Natural killer cell treated with Interleukin-12 subunit alpha and Interleukin-12 subunit beta and Interleukin-15 and Interleukin-18, amount 100 ng/mL, for 72 hours (primary cell): ENCODE results near the gene CEP19. TPM values are rescaled to one million over a fixed set of nuclear protein-coding genes. Genes with fewer than 3 reads are reported as not detected.
"Not testable (repeated sequence)": the region's sequence is repeated elsewhere in the genome, so short reads cannot be mapped to it uniquely, and the experiment has no call there.

Experiments
- ATAC-seq, 2 donors: fragments of 150-1000 bp; cut with Tn5 transposase in 1 of 2; sonication (Bioruptor Pico), chemical (Tn5 transposase) in 1 of 2; 2 replicates each; pipeline ENCODE4 v1.10.0; 2021
- DNase-seq: peaks from one replicate; pipeline ENCODE4 v3.0.0; 2022; ENCODE audit warnings: low spot score
- H3K27ac Mint-ChIP-seq, 2 donors: 1 replicate in 1 of 2; 2 replicates in 1 of 2; pipeline ENCODE4 v1.8.0; 2022; ENCODE audit warnings: mixed read lengths in 2 of 2, mild to moderate bottlenecking in 1 of 2, moderate library complexity in 1 of 2
- H3K27me3 Mint-ChIP-seq, 2 donors: 1 replicate in 1 of 2; 2 replicates in 1 of 2; pipeline ENCODE4 v1.8.0; 2022; ENCODE audit warnings: mixed read lengths in 2 of 2
- H3K36me3 Mint-ChIP-seq: one replicate; pipeline ENCODE4 v1.8.0; 2022; ENCODE audit warnings: mixed read lengths
- H3K4me1 Mint-ChIP-seq, 2 donors: 1 replicate in 1 of 2; 2 replicates in 1 of 2; pipeline ENCODE4 v1.8.0; 2022; ENCODE audit warnings: low read depth in 2 of 2, mixed read lengths in 2 of 2, mild to moderate bottlenecking in 1 of 2
- H3K4me3 Mint-ChIP-seq: one replicate; pipeline ENCODE4 v1.8.0; 2022; ENCODE audit warnings: mixed read lengths
- H3K9me3 Mint-ChIP-seq: 2 replicates; pipeline ENCODE4 v1.8.0; 2022; ENCODE audit warnings: mixed read lengths
- total RNA-seq, 2 donors: library from RNA; stranded (reverse); gene quantifications; one replicate each; pipeline ENCODE4 v1.2.3, GENCODE V29; 2022

CEP19 gene
- total RNA-seq, 2 donors from 2014 or later = 2.3 to 4.2 TPM

DNA sequence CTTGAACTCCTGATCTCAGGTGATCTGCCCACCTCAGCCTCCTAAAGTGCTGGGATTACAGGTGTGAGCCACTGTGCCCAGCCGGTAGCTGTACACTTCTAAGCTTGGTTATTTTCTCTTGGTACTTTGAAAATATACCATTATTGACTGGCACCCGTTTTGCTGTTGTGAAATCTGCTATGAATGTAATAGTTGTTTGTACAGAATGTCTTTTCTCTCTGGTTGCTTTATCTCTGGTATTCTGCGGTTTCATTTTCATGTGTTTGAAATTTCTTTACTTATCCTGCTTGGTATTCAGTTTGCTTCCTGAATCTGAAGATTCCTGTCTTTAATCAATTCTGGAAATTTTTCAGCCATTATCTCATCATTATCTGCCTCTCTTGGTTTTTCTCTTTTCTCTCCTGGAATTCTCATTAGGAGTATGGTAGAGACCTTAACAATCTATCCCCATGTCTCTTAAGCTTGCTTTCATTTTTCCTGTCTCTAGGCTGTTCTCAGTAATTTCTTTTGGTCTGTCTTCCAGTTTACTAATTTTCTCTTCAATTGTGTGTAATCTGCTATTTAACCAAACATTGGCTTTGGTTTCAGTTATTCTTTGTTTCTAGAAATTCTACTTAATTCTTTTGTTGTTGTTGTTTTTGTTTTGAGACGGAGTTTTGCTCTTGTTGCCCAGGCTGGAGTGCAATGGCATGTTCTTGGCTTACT is 24.8 kb upstream of the CEP19 start:
- ATAC-seq = no peak
- Mint-ChIP-seq H3K4me3 (no peak overlapping the region), H3K36me3 (peaks cover 12% of the 10 kb centered on the region), H3K27ac (no peak overlapping the region), H3K27me3 (no peaks in the 10 kb centered on the region), H3K4me1 (peaks cover 20 to 23% of the 10 kb centered on the region in 2 donors), H3K9me3 (no peaks in the 10 kb centered on the region)
- DNase-seq = no peak

- H3K36me3 Mint-ChIP-seq = peaks cover 6% of the 10 kb centered on the region
- H3K4me1 Mint-ChIP-seq = peaks cover 10 to 15% of the 10 kb centered on the region in 2 donors
- no peak for ATAC-seq
- DNase-seq = no peak
- H3K27me3 Mint-ChIP-seq = no peaks in the 10 kb centered on the region
- H3K27ac Mint-ChIP-seq = no peak overlapping the region
- no peaks in the 10 kb centered on the region for H3K9me3 Mint-ChIP-seq
- no peak overlapping the region for H3K4me3 Mint-ChIP-seq
Measured at GRCh38 chr3:196735751-196736150, 23.7 kb upstream of the CEP19 start.

DNA sequence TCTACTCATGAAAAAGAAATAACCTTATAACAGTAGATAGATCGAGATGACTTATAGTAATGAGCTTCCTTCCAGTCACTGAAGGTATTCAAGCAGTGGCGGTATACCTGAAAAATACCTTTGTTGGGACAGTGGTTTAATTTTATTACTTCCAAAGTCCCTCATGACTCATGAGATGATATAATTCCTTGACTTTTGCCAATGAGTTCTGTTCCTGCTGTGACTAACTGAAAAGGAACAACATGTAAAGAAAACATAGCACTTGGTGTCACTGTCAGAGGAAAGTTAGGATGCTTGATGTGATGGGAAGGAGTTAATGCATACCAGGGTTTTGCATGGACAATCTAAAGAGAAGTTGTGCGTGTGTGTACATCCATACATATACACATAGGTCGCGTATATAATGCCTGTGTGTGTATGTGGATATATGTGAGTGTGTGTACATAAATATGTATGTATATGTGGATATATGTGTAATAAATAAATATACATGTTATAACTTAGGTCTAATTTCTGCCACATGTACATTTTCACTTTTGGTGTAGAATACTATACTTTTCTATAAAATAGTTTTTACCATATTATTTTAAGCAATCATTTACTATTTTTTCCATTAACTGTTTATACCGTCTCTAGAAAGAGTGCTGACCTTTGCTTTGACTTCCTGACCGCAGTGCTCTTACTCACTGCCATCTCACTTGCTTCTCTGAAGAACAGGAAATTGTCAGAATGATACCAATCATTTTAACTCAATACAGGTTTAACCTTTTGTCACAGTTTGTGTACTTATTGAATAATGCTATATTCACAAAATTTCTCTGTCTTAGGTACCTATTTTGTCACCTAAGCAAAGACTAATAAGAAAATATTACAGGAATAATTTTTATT is 15.0 kb upstream of the CEP19 start:
- Mint-ChIP-seq H3K36me3 (peaks cover 12% of the 10 kb centered on the region), H3K4me1 (peaks cover 11 to 25% of the 10 kb centered on the region in 2 donors), H3K27ac (peak overlapping the region; percentile 32 to 50), H3K27me3 (no peaks in the 10 kb centered on the region), H3K4me3 (no peak overlapping the region), H3K9me3 (no peaks in the 10 kb centered on the region)
- DNase-seq = no peak
- peak; percentile 75 to 97 for ATAC-seq

- no peak for ATAC-seq
Measured at GRCh38 chr3:196721097-196721496, 9.0 kb upstream of the CEP19 start.

GRCh38 chr3:196717162-196717561 is 5.1 kb upstream of the CEP19 start:
- not testable (repeated sequence) for H3K27ac Mint-ChIP-seq, H3K27me3 Mint-ChIP-seq, ATAC-seq, H3K9me3 Mint-ChIP-seq, DNase-seq, H3K4me3 Mint-ChIP-seq, H3K4me1 Mint-ChIP-seq
- H3K36me3 Mint-ChIP-seq = peaks cover 23% of the 10 kb centered on the region

More at GRCh38 chr3:196721097-196721496, 9.0 kb upstream of the CEP19 start:
- H3K27me3 Mint-ChIP-seq = no peaks in the 10 kb centered on the region
- no peak overlapping the region for H3K4me3 Mint-ChIP-seq
- no peaks in the 10 kb centered on the region for H3K9me3 Mint-ChIP-seq
- no peak overlapping the region for H3K27ac Mint-ChIP-seq
- H3K4me1 Mint-ChIP-seq = peaks cover 3 to 10% of the 10 kb centered on the region in 2 donors
- DNase-seq = no peak
- H3K36me3 Mint-ChIP-seq = peaks cover 29% of the 10 kb centered on the region

DNA sequence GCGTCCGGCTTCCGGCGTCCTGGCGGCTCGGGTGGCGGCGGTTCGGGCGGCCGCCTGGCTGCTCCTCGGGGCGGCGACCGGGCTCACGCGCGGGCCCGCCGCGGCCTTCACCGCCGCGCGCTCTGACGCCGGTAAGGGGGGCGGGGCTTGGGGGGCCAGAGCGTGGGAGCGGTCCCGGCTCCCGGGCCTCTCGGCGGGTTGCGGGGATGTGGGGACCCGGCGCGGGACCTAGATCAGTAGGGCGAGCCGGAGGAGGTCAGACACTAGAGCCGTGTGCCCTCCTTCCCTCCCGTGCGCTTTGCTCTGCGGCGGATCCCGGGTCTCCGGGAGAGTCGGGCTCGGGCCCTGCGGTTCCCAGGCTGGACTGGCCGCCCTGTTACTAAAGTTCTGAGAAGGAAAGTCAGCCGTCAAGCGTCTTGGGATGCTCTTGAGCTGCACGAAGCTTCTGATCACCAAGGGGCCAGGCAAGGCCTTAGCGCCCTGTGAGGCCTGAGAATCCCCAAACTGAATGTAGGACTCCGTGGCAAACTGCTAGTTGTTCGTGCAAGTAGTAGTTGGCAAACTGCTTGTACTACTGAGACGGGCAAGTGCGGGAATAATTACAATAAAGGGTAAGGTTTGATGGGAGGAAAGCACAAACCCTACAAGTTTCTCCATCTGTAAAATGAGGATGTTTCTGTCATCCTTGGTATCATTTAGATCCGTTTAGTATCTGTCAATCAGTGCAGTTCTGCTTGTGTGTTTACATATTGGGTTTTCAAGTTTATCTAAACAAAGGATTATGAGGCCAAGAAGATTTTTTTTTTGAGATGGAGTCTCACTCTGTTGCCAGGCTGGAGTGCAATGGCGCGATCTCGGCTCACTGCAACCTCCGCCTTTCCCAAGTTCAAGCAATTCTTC is 714 bp upstream of the CEP19 start:
- Mint-ChIP-seq H3K4me3 (peak overlapping the region; percentile 86), H3K36me3 (no peaks in the 10 kb centered on the region), H3K9me3 (no peaks in the 10 kb centered on the region), H3K27ac (peak overlapping the region; percentile 74 to 76), H3K27me3 (no peaks in the 10 kb centered on the region), H3K4me1 (peaks cover 11 to 18% of the 10 kb centered on the region in 2 donors)
- DNase-seq = no peak
- ATAC-seq = peak; percentile 77 to 81

GRCh38 chr3:196708467-196708866 is 3.6 kb downstream of the CEP19 start:
- no peaks in the 10 kb centered on the region for H3K9me3 Mint-ChIP-seq
- no peak for ATAC-seq

GRCh38 chr3:196707566-196707965 is 4.5 kb downstream of the CEP19 start:
- no peak overlapping the region for H3K4me3 Mint-ChIP-seq
- DNase-seq (no peak), ATAC-seq (no peak)
- H3K36me3 Mint-ChIP-seq = no peaks in the 10 kb centered on the region
- no peak overlapping the region for H3K27ac Mint-ChIP-seq
- no peaks in the 10 kb centered on the region for H3K9me3 Mint-ChIP-seq
- H3K4me1 Mint-ChIP-seq = peaks cover 8 to 18% of the 10 kb centered on the region in 2 donors
- no peaks in the 10 kb centered on the region for H3K27me3 Mint-ChIP-seq

More at GRCh38 chr3:196708467-196708866, 3.6 kb downstream of the CEP19 start:
- DNase-seq = no peak
- Mint-ChIP-seq H3K4me3 (no peak overlapping the region), H3K27me3 (no peaks in the 10 kb centered on the region), H3K36me3 (no peaks in the 10 kb centered on the region), H3K4me1 (peaks cover 11 to 18% of the 10 kb centered on the region in 2 donors), H3K27ac (no peak overlapping the region)

- Mint-ChIP-seq H3K9me3 (no peaks in the 10 kb centered on the region), H3K4me1 (peaks cover 6 to 15% of the 10 kb centered on the region in 2 donors), H3K27ac (no peak overlapping the region), H3K27me3 (no peaks in the 10 kb centered on the region), H3K36me3 (no peaks in the 10 kb centered on the region), H3K4me3 (no peak overlapping the region)
- no peak for DNase-seq
- no peak for ATAC-seq
Measured at GRCh38 chr3:196706731-196707130, 5.3 kb downstream of the CEP19 start.

DNA sequence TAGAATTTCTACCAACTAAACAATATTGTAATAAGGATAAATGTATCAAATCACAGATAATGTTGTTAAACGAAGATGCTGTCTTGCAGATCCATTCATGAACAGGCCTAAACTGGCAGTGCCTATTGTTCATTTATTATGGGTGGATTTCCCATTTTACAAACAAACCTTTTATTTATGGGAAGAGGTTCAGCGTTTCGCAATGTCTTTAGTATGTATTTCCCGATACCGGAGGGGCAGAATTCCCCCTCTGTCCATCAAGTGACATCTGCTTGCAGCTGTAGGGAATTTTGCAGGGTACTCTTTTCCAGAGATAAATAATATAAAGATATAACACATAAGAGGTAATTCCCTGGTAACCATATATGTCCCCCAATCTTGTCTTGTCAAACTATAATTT is 5.7 kb downstream of the CEP19 start:
- H3K4me1 Mint-ChIP-seq = peaks cover 2 to 11% of the 10 kb centered on the region in 2 donors
- H3K36me3 Mint-ChIP-seq = no peaks in the 10 kb centered on the region
- DNase-seq (no peak), ATAC-seq (no peak)
- no peaks in the 10 kb centered on the region for H3K9me3 Mint-ChIP-seq
- no peak overlapping the region for H3K27ac Mint-ChIP-seq
- no peaks in the 10 kb centered on the region for H3K27me3 Mint-ChIP-seq
- H3K4me3 Mint-ChIP-seq = no peak overlapping the region

- Mint-ChIP-seq H3K27me3 (no peaks in the 10 kb centered on the region), H3K9me3 (no peaks in the 10 kb centered on the region), H3K4me3 (no peak overlapping the region), H3K4me1 (peaks cover 0 to 3% of the 10 kb centered on the region in 2 donors), H3K27ac (no peak overlapping the region), H3K36me3 (no peaks in the 10 kb centered on the region)
- DNase-seq (no peak), ATAC-seq (no peak)
Measured at GRCh38 chr3:196700801-196701200, 11.2 kb downstream of the CEP19 start.

- Mint-ChIP-seq H3K27ac (no peak overlapping the region), H3K4me1 (peaks cover 0 to 9% of the 10 kb centered on the region in 2 donors), H3K36me3 (no peaks in the 10 kb centered on the region), H3K4me3 (no peak overlapping the region), H3K9me3 (no peaks in the 10 kb centered on the region), H3K27me3 (no peaks in the 10 kb centered on the region)
- DNase-seq = no peak
- ATAC-seq = no peak
Measured at GRCh38 chr3:196699749-196700148, 12.3 kb downstream of the CEP19 start.

DNA sequence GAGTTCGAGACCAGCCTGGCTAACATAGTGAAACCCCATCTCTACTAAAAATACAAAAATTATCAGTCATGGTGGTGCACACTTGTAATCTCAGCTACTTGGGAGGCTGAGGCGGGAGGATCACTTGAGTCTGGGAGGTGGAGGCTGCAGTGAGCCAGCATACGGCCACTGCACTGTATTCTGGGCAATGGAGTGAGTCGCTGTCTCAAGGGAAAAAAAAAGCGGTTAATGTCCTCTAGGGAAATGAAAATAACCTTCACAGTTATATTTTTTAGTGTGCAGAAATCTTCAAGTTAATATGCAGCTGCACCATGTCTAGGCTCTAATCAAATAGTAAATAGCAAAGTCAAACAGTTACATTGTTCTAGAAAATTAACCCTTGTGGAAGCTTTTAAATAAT is 14.8 kb downstream of the CEP19 start:
- no peaks in the 10 kb centered on the region for H3K36me3 Mint-ChIP-seq
- peaks cover 0 to 9% of the 10 kb centered on the region in 2 donors for H3K4me1 Mint-ChIP-seq
- H3K4me3 Mint-ChIP-seq = no peak overlapping the region
- no peak overlapping the region for H3K27ac Mint-ChIP-seq
- no peaks in the 10 kb centered on the region for H3K27me3 Mint-ChIP-seq
- no peaks in the 10 kb centered on the region for H3K9me3 Mint-ChIP-seq
- ATAC-seq (no peak), DNase-seq (no peak)
